C1 segment of cervical spinal cord (tissue), 14 donors: ENCODE measurements around the gene ISY1.
A peak's percentile ranks its signal among the peaks of the same experiment; 100 is the strongest.
"Not testable (repeated sequence)": the region's sequence is repeated elsewhere in the genome, so short reads cannot be mapped to it uniquely, and the experiment has no call there.

Experiments
- DNase-seq, 14 donors: peaks; one replicate each; lab custom pipeline; 2025; lab: John Stamatoyannopoulos, UW

Gene ISY1

DNA sequence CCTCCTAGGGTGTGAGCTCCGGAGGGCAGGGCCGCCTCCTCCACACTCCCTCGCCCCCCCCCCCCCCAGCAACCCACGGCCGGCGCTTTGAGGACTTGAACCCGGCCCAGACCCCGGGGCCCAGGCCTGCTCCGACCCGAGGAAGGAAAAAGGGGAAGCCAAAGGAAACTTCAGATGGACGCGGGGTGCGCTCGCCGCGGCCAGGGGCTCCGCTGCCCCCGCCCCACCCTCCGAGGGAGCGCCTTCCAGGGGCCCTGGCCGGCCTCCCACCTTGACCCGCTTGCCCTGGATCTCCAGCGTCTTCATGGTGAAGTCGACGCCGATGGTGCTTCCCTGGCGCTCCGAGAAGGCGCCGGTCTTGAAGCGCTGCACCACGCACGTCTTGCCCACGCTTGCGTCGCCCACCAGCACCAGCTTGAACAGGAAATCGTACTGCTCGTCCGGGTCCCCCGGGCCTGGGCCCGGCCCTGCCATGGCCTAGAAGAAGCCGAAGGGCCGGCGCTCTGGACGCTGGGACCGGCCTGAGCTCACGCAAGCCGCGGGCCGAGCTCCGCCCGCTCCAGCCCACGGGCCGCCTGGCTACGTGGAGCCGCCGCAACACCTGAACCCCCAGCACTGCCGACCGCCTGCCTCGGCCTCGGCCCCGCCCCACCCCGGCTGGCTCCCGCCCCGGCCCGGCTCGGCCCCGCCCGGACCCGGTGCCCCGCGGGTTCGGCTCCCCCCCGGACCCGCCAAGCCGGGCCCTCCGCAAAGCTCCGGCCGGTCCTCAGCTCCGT is 39.7 kb downstream of the ISY1 start:
- DNase-seq, result no peak

DNA sequence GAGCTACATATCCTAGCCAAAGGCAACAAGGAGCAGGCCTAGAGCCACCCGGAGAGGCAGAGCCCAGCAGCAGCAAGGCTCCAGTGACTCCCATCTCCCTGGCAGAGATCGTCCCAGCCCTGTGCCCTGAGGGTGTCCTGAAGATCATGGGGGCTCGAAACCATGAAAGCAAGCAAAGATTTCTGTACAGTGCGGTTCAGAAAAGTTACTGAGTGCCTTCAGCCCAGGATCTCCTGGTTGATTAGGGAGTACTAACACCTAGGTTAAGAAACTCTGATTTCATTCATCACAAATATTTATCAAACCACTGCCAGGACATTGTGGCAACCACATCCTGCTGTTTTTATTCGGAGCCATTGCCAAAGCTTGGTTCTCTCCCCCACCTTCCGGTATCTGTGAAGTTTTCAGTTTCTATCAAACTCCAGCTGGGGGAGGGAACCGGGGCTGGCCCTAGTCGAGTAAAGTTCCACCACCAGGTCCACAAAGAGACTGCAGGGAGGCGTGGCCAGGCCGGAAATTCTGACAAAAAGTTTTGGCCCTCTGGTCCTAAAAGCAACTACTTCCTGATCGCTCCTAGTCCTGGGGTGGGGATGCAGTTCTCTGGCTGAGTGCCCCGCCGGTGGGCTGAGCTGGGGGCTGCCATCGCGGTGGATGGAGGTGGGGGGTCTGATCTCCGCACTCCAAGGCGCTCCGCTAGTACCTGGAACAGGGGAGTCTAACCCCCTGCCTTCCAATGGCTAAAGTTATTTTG is 40.4 kb downstream of the ISY1 start:
- peak in 12 of 14 donors; percentile 15 to 68 (median 36) for DNase-seq

DNA sequence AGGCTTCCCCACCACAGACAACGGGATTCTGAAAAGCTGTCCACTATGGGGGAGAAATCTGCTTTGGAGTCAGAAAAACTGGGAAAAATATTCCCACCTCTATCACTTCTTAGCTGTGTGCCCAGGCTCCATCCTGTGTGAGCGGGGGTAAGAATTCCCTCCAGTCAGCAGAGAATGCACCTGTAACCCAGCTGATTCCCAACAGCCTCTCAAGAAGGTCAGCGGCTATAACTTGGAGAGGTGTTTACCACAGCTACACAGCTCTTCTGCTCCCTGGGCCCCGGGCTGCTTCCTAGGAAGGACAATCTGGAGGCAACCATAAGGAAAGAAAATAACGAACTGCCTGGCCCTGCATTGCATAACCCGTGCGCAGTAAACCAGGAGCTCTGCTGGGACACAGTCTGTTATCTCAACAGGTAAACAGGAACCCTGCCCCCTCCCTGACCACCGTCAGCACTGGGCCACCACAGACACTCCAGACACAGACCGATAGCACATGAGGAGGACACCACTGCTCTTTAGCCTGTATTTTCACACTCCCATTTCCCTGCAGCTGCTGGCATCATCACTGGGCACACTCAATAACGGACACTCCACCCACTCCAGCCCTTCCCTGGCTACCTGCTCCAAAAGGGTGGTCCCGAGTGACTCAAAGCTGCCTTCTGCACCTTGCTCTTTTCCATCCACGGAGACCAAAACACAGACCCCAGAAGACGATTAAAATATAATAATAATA is 41.3 kb downstream of the ISY1 start:
- DNase-seq, result peak in 1 of 14 donors; percentile 75

DNA sequence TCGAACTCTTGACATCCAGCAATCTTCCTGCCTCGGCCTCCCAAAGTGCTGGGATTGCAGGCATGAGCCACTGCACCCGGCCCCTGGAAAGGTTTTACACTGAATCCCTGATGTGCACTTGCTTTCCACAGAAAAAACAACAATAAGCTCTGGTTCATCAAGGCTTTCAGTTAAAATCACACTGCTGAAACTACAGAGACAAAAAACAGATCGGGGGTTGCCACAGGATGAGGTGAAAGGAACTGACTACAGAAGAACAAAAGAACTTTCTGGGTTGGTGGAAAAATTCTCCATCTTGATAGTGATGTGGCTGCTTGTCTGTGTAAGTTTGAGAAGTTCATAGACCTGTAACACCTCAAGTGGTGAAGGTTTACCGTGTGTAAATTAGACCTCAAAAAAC is 42.1 kb downstream of the ISY1 start:
- DNase-seq, result no peak

DNA sequence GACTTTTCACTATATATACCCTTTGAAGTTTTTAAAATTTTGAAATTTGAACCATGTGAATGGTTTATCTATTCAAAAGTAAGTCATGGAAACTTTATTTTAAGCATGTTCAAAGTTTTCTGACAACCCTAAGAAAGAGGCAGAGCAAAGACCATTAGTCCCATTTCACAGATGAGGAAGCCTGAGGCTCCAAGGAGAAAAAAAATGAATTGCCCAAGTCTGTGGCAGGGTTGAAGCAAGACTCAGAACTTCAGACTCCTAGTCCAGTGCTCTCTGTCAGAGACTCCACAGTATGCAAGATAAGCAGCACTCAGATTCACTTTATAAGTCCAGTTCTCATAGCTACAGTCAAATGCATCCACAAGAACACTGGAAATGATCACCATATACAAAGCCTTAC is 43.7 kb downstream of the ISY1 start:
- no peak for DNase-seq

DNA sequence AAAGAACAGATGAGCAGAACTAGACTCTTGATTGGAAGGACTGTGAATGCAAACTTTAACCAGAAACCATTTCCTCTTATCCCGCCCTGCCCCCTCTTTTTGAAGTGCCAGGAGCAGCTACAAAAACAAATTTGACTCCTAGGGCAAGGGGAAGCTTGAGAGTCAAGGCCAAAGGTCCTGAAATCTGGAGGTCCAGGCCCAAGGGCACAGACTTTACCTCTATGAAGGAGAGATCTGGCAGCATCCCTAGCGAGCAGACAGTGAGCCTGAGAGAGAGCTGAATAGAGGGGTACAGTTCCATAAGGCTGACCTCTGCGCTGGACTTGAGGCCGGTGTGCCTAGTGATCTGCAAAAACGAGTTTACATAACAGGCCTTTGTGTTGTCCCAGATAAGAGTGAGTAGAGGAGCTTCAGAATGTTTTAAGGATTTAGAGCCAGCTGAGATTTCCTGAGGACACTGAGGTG is 44.3 kb downstream of the ISY1 start:
- no peak for DNase-seq

DNA sequence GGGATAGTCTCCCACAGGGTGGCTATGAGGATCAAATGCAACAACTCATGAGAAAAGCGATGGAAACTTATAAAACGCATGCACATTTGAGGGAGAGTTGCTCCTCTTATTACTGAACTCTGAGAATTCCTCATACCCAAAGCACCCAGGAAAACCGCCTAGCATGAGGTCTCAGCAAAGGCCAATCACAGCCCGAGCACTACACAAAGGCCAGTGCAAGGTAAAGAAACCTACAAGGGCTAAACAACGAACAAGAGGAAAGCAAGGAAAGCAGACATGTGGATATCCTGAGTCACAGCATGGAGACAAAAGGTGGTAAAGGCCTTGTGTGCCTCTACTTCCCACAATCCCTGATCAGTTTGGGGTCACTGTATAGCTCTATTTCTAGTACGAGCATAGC is 46.4 kb downstream of the ISY1 start:
- DNase-seq, result no peak

DNA sequence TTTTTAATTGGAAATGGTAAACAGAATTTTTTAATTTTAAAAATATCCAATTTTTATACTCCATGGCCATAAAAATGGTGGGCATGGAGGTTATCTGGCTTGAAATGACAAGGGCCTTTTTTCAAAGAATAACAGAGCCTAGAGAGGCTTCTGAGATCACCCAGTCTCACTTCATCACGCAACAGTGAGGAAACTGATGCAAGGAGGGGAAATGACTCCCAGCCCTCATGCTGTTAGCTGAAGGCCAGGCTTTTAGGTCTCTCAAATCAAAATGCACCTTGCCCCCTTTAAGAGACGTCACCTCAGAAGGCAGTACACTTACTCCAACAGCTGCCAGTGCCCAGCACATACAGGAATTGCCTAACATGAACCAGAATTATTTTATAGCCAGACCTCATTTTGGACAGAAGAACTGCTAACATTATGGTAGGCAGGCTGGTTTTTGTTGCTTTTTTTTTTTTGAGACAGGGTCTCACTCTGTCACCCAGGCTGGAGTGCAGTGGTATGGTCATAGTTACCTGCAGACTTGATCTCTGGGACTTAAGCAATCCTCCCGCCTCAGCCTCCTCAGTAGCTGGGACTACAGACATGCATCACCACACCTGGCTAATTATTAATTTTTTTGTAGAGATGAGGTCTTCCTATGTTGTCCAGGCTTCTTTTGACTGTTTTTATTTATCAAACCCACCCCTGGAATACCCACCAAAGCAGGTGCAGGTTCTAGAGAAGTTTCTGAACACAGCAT is 48.4 kb downstream of the ISY1 start:
- DNase-seq, result no peak

DNA sequence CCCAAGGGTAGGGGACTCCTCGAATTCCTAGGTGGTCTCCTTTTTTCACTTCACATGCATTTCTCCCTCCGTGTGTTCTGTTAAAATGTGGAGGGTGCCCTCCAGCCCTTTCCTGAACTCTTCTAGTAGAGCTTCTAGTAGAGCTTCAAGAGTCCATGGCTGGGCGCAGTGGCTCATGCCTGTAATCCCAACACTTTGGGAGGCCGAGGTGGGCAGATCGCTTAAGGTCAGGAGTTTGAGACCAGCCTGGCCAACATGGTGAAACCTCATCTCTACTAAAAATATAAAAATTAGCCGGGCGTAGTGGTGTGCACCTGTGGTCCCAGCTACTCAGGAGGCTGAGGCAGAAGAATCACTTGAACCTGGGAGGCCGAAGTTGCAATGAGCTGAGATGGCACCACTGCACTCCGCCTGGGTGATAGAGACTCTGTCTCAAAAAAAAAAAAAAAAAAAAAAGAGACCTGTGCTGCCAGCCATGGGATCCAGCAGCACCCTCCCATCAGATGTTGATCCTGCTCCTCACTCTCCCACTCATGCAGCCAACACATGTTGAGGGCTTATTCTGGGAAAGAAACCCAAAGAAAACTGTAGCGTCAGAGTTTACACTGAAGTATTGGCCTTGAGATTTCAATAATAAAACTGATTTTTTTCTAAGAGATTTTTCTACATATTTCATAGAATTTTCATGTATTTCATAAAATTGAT is 49.6 kb downstream of the ISY1 start:
- DNase-seq, result not testable (repeated sequence)

DNA sequence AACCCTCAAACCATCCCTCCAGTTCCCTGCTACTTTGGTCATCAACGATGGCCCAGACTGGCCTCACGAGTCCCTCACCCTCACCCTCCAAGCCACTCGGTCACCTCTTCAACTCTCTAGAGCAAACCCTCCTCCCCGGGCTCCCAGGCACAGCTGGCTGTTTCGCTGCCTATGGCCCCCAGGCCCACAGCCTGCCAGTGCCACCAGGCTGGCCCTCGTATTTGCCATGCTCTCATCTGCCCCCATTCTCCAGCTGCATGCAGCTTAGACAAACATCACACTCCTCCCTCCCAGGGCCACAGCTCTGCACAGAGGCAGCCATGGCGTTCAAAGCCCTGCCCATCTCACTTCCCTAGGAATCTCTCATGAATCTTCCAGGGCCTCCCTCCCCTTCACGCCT is 53.1 kb downstream of the ISY1 start:
- DNase-seq, result no peak

DNA sequence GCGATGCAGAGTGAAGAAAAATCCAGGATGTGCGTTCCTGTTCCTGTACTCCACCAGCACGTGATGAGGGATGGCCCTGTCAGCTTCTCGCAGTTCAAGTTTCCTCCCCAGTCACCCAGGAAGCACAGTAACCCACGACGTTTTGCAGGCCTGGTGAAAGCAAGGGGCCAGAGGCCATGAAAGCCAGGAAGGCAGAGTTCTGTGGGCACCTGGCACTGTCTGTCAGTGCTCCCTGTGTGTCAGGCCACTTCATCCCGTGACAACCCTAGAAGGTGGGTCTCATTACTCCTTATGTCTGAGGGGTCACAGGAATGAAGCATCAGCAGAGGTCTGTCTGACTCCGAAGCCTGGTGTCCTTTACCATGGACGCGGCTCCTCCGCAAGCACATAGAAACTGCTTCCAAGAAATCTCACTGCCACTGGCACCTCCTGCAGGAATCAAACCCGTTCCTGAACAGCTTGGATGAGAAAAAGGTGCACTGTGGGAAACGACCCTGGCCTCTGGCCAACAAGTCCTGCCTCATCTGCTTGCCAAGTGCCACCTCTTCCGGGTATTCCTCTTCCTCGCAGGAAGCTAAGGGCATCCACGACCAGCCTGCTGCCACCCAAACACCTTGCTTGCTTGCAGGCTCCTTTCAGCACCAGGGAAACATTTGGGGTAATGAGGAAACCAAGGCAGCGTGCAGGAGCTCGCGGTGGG is 53.8 kb downstream of the ISY1 start:
- DNase-seq, result peak in 2 of 14 donors; percentile 30 to 83

DNA sequence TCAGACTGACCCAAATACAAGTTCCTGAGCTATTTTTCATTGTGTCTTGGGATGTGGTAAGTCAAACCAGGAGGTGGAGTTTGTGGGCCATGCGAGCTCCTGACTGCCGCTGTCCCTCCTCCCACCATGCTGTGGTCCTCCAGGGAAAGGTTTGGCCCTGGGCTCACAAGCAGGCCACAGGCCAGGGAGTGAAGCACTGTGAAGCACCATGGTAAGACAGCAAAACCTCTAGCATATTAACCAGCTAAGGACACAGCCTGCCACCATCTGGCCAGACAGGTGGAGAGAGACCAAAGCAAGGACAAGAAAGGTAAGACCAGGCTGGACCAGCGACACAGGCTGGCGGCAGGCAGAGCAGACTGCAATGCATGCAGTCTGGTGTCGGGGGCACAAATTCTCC is 54.5 kb downstream of the ISY1 start:
- peak in 2 of 14 donors; percentile 10 to 91 for DNase-seq

DNA sequence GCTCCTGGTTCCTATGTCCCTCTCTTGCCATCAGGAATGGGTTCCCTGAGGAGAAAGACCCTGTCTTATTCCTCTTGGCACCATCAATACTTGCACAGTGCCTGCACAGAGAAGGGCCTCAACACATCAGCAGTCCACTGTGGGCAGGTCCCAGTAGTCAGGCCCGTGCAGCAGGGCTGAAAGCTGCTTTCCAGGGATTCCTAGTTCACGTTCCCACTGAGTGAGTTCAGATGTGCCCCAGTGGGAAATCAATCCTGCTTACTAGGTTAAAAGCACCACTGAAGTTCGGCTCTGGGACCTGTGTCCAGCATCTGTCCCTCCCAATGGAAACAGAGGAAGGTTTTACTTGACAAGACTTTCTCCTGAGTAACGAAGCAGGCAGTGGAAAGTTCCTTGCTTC is 55.0 kb downstream of the ISY1 start:
- DNase-seq, result no peak

DNA sequence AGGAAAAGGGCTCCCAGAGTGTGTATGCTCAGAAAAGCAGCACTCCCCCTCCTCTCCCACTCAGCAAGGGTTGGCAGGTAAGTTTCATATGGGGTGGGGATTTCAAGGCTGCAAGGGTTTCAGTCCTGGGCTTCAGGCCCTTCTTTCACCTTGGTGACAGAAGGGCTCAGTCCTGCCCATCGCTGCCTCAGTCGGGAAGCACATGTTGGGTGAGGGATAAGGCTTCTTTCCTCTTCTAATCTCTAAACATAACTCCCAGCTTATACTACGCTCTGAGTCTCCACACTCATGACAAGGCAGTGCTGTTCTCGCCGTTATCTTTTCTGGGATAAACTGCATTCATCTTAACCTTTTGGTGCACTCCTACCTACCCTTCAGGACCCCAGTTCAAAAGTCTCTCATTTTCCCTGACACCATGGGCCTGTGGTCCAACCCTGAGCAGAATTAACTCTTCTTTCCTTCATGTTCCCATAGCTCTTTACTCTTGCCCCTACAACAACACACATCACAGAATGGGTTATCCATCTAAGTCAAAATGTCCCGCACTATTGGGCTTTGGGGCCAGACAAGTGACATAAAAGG is 56.3 kb downstream of the ISY1 start:
- DNase-seq, result no peak

DNA sequence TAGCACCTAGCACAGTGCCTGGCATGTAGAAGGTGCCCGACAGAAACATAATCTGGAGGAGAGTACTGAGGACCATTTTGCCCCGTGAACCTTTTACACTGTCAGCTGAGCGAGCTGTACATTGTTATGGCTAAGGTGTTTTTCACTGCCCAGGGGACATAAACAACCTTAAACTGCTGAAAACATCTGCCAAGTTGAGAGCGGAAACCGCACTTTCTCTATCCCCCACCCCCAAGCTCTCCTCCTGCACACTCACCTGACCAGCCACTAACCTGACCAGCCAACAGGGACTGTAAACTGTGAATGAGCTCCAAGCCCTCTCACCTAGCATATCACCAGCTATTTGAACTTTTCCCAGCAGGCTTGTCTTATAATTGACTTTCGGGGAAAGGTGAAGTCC is 56.8 kb downstream of the ISY1 start:
- no peak for DNase-seq

DNA sequence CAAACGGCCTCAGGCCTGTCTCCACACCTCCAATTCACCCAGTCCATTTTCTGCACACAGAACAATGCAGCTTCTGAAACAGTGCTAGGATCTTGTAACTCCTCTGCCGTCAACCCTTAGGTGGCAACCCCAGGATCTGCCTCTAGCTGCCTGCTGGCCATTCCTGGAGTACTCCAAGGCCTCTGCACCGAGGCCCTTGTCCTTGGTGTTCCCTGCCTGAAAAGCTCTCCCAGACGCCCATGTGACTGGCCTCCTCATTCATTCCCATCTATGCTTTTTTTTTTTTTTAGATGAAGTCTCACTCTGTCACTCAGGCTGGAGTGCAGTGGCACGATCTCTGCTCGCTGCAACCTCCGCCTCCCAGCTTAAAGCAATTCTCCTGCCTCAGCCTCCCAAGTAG is 57.6 kb downstream of the ISY1 start:
- no peak for DNase-seq

DNA sequence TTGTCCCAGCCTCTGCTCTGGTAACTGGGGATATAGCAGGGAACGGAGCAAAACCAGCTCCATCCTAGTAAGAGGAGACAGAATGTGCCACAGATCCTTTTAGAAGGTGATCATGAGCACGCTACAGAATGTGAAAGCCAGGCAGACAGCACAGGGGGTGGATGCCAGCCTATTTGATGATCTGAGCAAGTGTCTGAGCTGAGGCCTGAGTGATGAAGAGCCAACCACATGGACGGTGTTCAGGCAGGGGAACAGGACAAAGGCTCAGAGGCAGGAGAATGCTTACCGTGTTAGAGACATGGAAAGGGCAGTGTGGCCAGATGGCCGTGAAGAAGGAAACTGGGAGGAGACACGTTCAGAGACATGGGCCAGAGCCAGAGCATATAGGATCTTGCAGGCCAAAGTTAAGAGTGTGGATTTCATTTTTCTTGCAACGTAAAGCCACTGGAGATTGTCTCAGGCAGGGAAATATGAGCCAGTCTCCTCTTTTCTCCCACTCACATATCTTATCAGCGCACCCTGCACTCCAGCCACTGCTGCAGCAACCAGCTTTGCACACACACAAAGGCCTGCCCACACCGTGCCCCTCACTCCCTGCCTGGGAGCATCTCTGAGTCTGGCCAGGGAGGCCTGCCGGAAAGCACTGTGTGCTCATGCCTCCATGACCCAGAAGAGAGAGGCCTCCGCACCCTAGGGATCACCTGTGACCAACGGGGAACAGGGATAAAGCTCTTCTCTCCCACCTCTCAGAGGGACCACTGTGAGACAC is 59.3 kb downstream of the ISY1 start:
- DNase-seq, result peak in 1 of 14 donors; percentile 54

DNA sequence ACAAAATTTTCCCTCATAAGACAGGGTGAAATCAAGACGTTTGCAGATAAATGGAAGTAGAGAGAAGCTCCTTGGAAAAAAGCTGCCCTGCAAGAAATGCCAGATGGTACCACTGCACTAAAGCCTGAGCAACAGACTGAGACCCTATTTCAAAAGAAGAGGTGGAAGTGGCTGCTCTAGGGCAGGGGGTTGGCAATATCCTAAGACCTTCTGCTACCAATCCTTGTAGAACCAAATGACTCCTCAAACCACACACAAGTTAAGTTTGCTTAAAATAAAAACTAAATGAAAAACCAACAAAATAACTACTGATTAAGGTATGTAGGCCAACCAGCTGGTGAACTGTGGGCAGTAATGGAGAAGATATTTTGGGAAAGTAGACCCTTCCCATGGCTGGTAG is 60.6 kb downstream of the ISY1 start:
- DNase-seq, result no peak

DNA sequence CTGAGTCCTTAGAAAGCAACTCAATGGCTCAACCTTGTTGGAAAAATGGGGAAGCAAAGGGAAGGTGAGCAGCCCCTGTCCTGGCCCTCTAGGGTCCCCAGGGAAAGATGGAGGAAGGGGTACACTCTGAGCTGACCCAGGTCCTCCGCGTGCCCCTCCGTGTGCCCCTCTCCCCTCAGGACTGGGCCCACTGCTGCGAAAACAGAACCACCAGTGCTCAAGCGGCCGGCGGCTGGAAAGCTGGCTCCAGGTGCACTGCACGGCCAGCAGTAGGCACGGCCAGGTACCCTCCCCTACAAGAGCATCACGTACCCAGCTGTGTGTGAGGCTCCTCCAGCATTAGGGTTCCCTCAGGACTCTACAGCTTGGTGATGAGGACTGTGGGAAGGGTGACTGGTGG is 65.6 kb downstream of the ISY1 start:
- DNase-seq, result no peak
